Measurements from ENCODE around the gene FHOD3.

FHOD3 gene

DNA sequence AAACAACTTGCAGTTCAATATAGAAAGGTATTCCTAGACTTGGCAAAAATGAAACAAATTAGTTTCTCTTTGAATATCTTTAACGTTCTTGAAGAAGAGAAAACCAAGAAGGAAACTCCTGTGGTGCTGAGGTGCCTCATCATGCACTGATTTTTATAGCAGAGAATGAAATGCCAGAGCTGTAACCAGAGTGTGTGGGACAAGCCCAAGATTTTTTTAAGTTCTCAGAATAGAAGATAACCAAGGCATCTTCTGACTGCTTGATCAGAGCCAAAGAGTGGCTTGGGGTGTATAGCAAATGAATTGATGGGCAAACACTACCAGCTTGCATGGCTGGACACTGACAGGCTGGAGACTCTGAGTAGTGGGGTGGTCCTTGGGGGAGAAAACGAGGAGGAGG, 7.9 kb downstream of the FHOD3 start:
- no peak overlapping the region for H3K4me2 ChIP-seq (ENCODE audit: low read depth, low read length)
- H3K4me3 ChIP-seq (ENCODE audit: low read length) = no peak overlapping the region
- H3K27me3 ChIP-seq (replicated peaks; ENCODE audit: insufficient read depth, low read length) = no peaks in the 10 kb centered on the region
- H3K79me2 ChIP-seq (ENCODE audit: low read length) = no peaks in the 10 kb centered on the region
- no peaks in the 10 kb centered on the region for H3K9me3 ChIP-seq (replicated peaks; ENCODE audit: insufficient read depth, low read length)
- no peak for DNase-seq
- H3K27ac ChIP-seq (ENCODE audit: low read length) = no peak overlapping the region
- TF ChIP-seq EZH2phosphoT487 (IDR thresholded peaks at IDR 0.05; ENCODE audit: low read length) (no peak), EZH2 (optimal IDR thresholded peaks at IDR 0.05; ENCODE audit: low read depth, low read length) (no peak), CTCF (IDR thresholded peaks at IDR 0.05; ENCODE audit: low read length) (no peak)
- H4K20me1 ChIP-seq (ENCODE audit: insufficient read depth, low read length) = no peaks in the 10 kb centered on the region
- H3K36me3 ChIP-seq (replicated peaks; ENCODE audit: insufficient read depth, low read length) = no peaks in the 10 kb centered on the region
- H3K9me2 ChIP-seq (replicated peaks; ENCODE audit: insufficient read depth, low read length) = no peaks in the 10 kb centered on the region
- H3K4me1 ChIP-seq (ENCODE audit: low read length) = no peaks in the 10 kb centered on the region
- no peaks in the 10 kb centered on the region for H3F3A ChIP-seq (ENCODE audit: insufficient read depth, low read length)
- no peak overlapping the region for H2AFZ ChIP-seq (ENCODE audit: low read length)
- no peak overlapping the region for H3K9ac ChIP-seq (ENCODE audit: low read length)

GRCh38 chr18:36307513-36307912, 10.0 kb downstream of the FHOD3 start:
- Histone ChIP-seq H3K4me3 (ENCODE audit: low read length) (no peak overlapping the region), H3K4me2 (ENCODE audit: low read depth, low read length) (no peak overlapping the region), H3F3A (ENCODE audit: insufficient read depth, low read length) (no peaks in the 10 kb centered on the region), H4K20me1 (ENCODE audit: insufficient read depth, low read length) (no peaks in the 10 kb centered on the region), H3K27ac (ENCODE audit: low read length) (no peak overlapping the region), H3K9me3 (replicated peaks; ENCODE audit: insufficient read depth, low read length) (no peaks in the 10 kb centered on the region), H2AFZ (ENCODE audit: low read length) (no peak overlapping the region), H3K9me2 (replicated peaks; ENCODE audit: insufficient read depth, low read length) (no peaks in the 10 kb centered on the region), H3K4me1 (ENCODE audit: low read length) (no peaks in the 10 kb centered on the region), H3K79me2 (ENCODE audit: low read length) (no peaks in the 10 kb centered on the region), H3K27me3 (replicated peaks; ENCODE audit: insufficient read depth, low read length) (no peaks in the 10 kb centered on the region), H3K36me3 (replicated peaks; ENCODE audit: insufficient read depth, low read length) (no peaks in the 10 kb centered on the region), H3K9ac (ENCODE audit: low read length) (no peak overlapping the region)
- no peak for TF ChIP-seq EZH2phosphoT487 (IDR thresholded peaks at IDR 0.05; ENCODE audit: low read length)
- TF ChIP-seq CTCF (IDR thresholded peaks at IDR 0.05; ENCODE audit: low read length) = no peak
- no peak for TF ChIP-seq EZH2 (optimal IDR thresholded peaks at IDR 0.05; ENCODE audit: low read depth, low read length)
- DNase-seq = no peak

GRCh38 chr18:36308711-36309435, 11.4 kb downstream of the FHOD3 start:
- H3K9me2 ChIP-seq (replicated peaks; ENCODE audit: insufficient read depth, low read length) = no peaks in the 10 kb centered on the region
- H3K27ac ChIP-seq (ENCODE audit: low read length) = no peak overlapping the region
- H3K79me2 ChIP-seq (ENCODE audit: low read length) = no peaks in the 10 kb centered on the region
- no peak for DNase-seq
- no peaks in the 10 kb centered on the region for H3K27me3 ChIP-seq (replicated peaks; ENCODE audit: insufficient read depth, low read length)
- H3K4me1 ChIP-seq (ENCODE audit: low read length) = no peaks in the 10 kb centered on the region
- H3K4me2 ChIP-seq (ENCODE audit: low read depth, low read length) = no peak overlapping the region
- H3K4me3 ChIP-seq (ENCODE audit: low read length) = no peak overlapping the region
- H3K36me3 ChIP-seq (replicated peaks; ENCODE audit: insufficient read depth, low read length) = no peaks in the 10 kb centered on the region
- no peak overlapping the region for H2AFZ ChIP-seq (ENCODE audit: low read length)
- no peaks in the 10 kb centered on the region for H4K20me1 ChIP-seq (ENCODE audit: insufficient read depth, low read length)
- no peak overlapping the region for H3K9ac ChIP-seq (ENCODE audit: low read length)
- TF ChIP-seq EZH2 (optimal IDR thresholded peaks at IDR 0.05; ENCODE audit: low read depth, low read length) (no peak), CTCF (IDR thresholded peaks at IDR 0.05; ENCODE audit: low read length) (no peak), EZH2phosphoT487 (IDR thresholded peaks at IDR 0.05; ENCODE audit: low read length) (no peak)
- H3F3A ChIP-seq (ENCODE audit: insufficient read depth, low read length) = no peaks in the 10 kb centered on the region
- H3K9me3 ChIP-seq (replicated peaks; ENCODE audit: insufficient read depth, low read length) = no peaks in the 10 kb centered on the region

Measured in MM.1S (cell line).